ENCODE results near the gene KRTAP10-8.
"Not testable (repeated sequence)": the region's sequence is repeated elsewhere in the genome, so short reads cannot be mapped to it uniquely, and the experiment has no call there.

KRTAP10-8 gene

DNA sequence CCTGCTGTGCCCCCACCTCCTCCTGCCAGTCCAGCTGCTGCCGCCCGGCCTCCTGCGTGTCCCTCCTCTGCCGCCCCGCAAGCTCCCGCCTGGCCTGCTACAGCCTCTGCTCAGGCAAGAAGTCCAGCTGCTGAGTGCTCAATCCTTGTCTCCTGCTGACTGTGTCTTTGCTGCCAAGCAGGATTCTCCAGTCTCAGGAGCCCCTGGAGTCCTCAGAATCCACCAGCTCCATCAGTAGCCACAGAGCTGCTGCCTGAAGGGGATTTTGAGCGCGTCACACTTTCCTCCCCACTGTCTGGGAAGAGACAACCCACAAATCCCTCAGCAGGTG lies 35.3 kb downstream of the KRTAP10-8 start:
- no peak for DNase-seq

DNA sequence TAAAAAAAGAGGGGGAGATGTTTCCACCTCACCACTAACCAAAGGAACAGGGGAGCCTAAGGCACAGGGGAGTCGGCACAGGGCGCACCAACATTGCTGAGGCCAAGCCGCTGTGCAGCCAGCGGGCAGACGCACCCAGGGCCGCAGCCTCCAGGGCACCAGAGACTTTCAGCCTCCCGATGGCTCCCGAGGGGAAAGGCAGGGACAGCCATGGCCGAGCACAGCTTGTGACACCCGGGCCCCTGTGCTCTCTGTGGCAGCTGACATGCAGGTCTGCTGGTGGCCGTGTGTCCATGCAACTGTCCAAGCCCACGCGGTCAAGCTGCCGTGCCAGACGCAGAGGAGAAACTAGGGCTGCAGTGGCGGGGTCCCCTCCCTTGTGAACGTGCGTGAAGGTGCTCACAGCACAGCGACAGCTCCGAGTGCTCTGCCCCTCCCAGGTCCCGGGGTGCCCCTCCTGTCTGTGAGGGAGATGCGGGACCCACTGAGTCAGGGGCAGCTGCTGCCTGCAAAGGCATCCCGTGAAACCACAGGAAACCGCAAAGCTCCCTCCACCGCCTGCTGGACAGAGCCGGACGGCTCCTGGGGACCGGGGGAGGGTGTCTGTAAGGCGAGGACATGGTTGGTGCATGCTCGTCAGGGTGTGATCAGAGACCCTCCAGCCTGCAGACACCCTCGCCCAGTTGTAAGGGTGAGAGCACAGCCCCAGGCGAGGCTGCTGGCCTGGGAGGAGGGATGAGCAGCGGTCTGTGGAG lies 36.9 kb downstream of the KRTAP10-8 start:
- DNase-seq: no peak

DNA sequence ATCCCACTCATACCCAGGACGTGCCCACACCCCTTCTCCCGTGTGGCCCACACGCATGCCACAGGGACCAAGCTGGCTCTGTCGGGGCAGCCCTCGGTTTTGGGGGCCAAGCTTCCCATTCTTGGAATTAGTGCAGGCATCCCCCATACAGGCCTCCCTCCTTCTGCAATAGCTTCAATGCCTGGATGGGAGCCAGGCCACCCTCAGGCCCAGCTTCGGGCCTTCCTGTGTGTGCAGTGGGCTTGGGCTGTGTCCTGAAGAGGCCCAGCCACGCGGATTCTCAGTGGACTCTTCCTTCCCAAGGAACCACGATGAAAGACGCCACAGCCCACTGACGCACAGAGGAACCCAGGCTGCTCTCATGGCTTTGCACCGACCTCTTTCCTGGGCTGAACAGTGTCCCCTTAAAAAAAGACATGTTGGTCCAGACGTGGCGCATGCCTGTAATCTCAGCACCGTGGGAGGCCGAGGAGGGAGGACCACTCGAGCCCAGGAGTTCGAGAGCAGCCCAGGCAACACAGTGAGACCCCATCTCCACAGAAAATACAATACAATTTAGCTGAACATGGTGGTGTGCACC lies 37.7 kb downstream of the KRTAP10-8 start:
- no peak for DNase-seq

DNA sequence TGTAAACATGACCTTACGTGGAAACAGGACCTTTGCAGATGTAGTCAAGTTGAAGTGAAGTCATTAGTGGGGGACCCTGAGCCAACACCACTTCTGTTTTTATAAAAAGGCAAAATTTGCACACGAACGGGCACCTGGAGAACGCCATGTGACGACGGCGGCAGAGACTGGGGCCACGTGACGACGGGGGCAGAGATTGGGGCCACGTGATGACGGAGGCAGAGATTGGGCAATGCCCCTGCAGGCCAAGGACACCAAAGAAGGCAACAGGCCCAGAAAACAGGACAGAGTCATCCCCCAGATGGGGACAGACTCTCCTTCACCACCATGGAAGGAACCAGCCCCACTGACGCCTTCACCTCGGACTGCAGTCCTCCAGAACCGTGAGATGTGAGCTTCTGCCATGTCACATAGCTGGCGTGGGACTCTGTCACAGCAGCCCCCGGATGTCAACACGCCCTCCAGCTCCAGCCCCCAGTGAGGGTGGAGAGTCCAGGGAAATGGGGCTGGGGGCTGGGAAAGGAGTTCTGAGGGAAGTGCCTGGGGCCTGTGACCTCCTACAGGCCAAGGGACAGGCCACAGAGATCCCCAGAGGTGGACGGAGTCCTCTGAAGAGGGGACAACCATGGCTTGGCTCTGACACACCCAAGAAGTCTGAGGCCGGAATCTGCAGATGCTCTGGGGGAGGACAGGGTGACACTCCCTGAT lies 38.5 kb downstream of the KRTAP10-8 start:
- DNase-seq: no peak

DNA sequence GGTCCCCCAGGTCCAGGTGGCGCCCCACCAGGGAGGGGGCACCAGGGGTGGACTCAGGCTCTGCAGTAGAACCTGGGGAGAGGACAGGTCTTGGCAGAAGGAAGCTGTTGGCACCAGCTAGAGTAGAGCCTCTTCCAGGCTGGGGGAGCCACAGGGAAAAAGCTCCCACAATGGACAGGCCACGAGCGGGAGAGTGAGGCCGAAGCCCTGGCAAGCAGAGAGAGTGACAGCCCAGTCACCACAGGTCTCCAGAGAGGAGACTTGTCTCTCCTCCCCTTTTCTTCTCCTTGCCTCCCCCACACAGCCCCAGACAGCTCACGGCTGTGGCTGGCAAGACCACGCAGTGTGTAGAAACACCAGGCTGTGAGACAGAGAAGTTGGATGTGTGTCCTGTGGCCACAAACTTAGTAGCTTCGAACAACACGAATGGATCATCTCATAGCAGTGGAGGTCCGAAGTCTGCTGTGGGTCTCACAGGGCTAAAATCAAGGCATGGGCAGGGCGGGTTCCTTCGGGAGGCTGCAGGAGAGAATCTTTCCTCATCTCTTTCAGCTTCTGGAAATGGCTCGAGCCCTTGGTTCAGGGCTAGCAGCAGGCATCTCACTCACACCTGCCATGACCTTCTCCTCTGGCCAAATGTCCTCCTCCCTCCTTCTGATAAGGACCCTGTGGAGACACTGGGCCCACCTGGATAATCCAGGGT lies 39.2 kb downstream of the KRTAP10-8 start:
- no peak for DNase-seq

DNA sequence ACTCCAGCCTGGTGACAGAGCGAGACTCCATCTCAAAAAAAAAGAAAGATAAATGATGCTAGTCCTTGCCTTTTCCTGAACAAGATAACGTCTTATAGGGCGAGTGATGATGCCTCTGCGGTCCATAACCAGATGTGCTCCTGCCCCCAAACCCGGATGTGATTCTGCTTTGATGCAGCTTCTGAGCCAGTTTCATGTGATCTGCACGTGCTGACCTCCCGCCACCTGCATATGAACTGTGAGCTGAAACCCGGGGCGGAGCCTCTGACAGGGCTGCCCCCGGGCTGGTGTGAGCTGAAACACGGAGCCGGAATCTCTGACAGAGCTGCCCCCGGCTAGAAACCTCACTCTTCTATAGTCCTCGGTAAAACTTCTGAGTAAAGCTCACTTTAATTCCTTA lies 41.2 kb downstream of the KRTAP10-8 start:
- DNase-seq: no peak

DNA sequence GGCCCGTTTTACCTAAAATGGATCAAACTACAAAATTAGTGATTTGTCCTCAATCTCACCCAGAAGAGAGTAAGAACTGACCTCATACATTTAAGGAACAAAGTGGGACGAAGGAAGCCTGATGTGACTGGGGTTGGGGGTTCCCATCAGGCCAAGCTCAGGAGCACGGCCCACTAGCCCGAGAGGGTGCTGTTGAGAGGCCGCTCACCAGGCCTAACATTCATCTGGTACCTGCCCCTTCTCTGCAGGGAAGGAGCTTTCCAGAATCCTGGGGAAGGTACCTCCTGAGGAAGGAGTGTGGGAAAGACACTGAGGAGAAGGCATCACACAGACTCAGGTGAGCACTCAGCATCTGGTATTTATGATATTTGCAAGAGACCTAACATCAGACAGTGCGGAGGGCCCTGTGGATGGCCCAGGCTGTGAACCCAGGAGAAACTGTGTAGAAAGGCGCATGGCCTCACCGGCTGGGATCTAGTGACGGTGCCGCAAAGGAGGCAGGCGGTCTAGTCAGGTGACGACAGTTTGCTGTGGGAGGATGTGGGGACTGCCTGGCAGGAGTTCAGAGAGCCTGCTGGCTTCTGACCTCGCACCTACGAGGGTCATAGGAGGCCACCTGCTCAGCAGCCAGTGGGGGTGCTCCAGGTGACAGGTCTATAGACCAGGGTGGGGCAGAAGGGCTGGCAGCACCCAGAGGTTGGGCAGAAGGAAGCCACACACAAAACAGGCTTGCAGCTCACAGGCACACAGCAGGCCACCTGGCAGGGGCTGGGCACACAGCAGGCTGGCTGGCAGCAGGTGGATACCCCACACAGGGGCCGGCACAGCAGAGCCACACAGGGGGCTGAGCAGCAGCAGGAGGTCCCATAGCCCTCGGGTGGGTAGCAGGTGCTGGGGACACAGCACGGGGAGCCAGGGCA lies 42.0 kb downstream of the KRTAP10-8 start:
- no peak for DNase-seq

DNA sequence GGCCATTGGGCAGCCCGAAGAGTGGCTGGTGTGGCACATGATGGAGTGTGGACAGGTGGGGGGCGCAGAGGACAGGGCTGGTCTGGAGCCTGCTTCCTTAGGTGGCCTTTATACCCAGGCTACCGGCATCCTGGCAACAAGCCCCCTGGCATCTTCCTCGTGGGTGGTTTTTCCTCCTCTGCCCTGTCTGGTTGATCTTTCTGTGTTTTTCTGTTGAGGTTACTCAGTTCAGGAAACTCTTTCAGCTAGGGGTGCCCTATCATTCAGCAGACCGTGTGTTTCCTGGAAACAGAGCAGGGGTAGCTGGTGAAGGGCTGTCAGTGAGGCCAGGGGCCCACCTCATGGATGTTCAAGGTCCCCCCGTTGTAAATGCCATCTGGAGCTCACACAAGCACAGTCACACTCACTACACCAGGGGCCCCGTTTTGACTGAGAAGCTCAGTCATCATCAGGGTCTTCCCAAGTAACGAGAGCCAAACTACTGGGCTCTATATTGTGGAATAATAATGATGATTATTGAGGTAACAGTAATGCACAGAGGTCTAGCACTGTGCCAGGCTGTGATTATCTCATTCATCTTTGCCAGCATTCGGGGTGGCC lies 42.8 kb downstream of the KRTAP10-8 start, which contains the start of gene KRTAP12-4:
KRTAP12-4 (minus strand) TSS at position 84 of the 600 bp plus-strand sequence; CDS start at position 39, 45 bp downstream.
- no peak for DNase-seq

DNA sequence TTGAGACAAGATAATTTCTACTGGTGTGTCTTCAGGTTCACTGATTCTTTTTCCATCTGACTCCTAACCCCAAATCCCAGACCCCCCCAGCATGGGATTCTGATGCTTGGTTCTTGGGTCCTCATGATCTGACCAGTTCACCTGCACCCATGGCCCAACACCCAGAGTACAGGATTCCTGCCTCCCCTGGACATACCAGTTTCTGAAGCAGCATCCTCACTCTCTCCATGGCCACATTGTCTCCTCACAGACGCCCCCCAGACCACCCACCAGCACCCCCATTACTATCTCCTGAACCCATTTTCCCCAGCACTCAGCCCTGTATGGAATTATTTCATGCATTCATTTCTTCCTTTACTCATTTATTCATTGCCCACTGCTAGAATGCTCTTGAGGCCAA lies 45.0 kb downstream of the KRTAP10-8 start:
- no peak for DNase-seq

DNA sequence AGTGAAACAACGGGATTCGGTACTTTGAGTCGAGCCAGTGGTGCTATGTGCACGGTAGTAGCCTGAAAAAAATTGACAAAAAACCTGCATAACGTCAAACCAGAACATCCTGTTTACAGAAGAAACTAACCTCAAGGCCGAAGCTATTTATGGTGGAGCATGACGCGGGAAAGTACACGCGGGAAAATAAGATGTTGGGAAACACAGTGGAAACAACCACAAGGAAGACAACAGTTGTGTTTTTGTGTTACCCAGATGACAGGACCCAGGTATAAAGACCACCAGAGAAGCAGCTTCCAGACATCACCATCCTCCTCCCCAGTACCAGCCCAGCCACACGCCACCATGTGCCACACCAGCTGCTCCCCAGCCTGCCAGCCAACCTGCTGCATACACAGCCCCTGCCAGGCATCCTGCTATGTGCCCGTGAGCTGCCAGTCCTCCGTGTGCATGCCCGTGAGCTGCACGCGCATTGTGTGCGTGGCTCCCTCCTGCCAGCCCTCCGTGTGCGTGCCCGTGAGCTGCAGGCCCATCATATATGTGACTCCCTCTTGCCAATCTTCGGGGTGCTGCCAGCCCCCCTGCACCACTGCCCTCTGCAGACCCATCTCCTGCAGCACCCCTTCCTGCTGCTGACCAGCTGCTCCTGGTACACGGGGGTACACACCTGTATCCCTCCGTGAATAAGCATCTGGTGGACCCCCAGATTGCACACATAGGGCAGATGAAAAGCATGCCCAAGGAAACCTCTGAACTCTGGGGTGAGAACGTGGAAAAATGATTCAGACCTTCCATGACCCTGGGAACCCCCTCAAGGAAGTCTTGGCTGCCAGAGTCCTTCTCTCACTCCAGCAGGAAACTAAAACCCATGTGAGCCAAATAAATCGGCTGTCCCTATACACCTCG lies 46.0 kb downstream of the KRTAP10-8 start, which contains the start of gene KRTAP12-3:
KRTAP12-3 (plus strand) TSS at position 298 of the 906 bp plus-strand sequence; CDS start at position 346, 48 bp downstream.
- DNase-seq: no peak

DNA sequence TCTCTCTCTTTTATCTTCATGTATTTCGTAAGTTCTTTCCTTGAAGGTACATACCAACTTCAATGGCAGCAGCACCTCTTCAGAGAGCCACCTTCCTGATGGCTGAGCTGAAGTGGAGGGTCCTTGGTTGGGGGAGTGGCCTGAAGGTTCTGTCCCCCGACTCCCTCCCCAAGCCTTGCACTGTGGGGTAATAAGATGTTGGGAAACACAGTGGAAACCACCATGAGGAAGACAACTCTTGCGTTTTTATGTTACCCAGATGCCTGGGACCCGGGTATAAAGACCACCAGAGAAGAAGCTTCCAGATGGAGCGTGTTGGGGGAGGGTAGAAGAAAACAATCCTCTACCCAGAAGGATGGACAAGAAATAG lies 46.6 kb downstream of the KRTAP10-8 start:
- no peak for DNase-seq

DNA sequence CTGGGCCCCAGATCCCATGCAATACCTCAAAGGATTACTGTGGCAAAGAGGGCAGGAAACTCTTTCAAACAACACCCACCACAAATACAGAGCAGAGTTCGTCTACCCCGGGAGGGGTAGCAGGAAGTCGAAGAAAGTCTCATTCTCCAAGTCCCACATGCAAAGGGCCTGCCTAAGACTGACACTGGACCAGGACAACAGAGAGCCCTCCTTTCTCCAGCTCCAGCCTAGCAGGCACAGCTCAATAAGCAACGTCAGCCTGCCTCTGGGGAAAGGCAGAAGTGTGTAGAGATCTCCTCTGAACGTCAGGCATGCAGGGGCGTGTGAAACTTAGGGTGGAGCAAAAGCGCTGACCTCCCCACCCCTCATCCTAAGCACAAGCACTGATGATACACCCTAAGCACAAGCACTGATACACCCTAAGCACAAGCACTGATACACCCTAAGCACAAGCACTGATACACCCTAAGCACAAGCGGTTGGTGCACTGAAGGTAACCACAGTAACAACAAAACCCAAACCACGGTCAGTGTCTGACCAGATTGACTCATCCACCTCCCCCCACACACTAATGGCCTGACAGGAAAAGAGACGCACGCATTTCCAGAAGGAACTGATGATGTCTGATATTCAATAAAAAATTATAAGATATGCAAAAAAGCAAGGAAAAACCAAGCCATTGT lies 47.2 kb downstream of the KRTAP10-8 start:
- no peak for DNase-seq

DNA sequence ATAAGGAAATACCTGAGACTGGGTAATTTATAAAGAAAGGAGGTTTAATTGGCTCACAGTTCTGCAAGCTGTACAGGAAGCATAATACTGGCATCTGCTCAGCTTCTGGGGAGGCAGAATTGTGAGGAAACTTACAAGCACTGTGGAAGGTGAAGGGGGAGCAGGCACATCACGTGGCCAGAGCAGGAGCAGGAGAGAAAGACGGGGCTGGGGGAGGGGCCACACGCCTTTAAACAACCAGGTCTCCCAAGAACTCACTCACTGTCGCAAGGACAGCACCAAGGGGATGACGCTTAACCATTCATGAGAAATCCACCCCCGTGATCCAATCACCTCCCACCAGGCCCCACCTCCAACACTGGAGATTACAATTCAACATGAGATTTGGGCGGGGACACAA lies 49.7 kb downstream of the KRTAP10-8 start:
- DNase-seq: not testable (repeated sequence)
